Measurements from ENCODE around the gene CDC42EP4.

GRCh38 chr17:73251871-73252270 is 59.9 kb downstream of the CDC42EP4 start:
- TF ChIP-seq CTCF (IDR thresholded peaks at IDR 0.05) (no peak), POLR2A (IDR thresholded peaks at IDR 0.05) (no peak)
